ENCODE data around the gene PPP1R14B.

Gene PPP1R14B

DNA sequence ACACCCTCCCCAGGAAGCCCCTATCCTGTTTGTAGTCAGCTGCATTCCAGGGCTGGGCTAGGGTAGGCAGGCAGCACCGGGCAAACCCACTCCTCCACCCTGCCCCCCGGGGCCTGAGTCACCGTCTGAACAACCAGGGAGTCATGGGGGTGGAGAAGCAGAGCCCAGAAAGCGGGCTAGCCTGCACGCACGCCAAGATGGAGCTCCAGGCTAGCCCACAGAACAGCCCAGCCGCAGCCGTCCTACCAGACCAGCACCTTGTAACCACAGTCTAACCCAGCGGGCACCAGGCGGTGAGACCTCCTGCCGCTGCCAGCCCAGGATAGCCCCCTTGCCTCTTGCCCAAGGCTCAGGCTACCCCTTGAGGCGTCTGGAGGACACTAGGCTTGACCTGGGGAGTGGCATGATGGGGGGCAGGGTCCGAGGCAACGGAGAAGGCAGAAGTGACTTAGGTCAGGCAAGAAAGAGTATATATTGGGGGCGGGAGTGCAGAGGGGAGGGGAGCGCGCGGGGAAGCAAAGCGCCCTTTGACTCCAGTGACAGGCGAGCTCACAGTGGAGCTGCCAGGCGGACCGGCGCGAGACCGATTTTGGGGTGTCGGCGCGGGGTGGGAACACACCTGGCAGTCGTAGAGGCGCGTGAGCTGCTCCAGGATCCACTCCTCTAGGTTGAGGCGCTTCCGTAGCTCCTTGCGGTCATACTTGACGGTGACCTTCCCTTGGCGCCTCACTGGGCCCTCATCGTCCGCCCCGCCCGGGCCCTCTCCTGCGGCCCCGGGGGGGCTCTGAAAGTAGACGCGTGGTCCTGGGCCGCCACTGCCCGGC is 734 bp downstream of the PPP1R14B start:
- peak; percentile 72 for DNase-seq (ENCODE audit: low read depth)

DNA sequence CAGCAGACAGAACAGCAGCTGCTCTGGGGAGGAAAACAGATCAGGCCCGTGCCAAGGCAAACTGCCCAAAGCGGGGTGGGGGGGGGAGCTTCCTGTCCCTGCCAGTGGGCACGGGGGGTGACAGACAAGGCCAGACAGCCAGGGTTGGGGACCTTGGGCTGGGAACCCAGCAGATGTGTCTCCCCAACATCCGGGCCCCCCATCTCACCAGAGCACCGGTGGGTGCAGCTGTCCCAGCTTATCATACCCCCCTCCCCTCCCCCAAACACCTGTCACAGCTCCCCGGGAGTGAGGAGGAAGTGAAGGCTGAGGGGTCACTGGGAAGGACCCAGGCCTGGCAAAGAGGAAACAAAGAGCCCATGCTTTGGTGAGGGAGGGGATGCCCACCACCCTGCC is 1.3 kb downstream of the PPP1R14B start:
- no peak for DNase-seq (ENCODE audit: low read depth)

DNA sequence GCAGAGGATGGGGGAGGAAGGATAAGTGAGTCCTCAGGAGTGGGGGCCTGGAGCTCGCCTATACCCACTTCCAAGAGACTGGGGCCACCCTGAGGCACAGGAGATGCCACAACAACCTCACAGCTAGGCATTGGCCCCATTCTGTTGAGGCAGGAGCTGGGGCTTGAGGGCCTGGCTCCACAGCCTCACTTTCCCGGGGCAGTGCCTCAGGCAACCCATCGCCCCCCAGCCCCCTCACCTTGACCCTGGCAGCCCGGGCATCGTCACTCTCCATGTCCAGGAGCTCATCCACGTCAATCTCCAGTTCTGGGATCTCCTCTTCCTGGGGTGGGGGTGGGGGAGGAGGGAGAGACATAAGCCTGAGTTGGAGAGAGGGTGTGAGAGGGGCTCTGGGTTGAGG is 1.8 kb downstream of the PPP1R14B start:
- no peak for DNase-seq (ENCODE audit: low read depth)

DNA sequence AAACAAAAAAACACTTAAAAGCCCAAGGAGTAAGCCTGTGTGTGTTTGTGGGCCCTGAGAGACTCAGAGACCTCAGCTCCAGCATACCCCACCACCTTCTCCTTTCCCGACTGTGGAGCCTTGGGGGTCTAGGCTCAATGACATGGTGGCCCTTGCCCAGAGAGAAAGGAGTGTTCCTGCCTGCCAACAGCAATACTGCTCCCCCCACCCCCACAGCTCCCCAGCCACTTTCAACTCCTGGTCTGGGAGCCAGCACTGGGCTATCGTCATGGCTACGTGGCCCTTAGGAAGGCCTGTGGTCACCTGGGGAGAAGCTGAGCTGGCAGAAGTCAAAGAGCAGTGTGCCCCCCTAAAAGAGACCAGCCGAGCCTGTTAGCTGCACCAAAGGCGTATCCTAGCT is 2.6 kb downstream of the PPP1R14B start:
- no peak for DNase-seq (ENCODE audit: low read depth)

DNA sequence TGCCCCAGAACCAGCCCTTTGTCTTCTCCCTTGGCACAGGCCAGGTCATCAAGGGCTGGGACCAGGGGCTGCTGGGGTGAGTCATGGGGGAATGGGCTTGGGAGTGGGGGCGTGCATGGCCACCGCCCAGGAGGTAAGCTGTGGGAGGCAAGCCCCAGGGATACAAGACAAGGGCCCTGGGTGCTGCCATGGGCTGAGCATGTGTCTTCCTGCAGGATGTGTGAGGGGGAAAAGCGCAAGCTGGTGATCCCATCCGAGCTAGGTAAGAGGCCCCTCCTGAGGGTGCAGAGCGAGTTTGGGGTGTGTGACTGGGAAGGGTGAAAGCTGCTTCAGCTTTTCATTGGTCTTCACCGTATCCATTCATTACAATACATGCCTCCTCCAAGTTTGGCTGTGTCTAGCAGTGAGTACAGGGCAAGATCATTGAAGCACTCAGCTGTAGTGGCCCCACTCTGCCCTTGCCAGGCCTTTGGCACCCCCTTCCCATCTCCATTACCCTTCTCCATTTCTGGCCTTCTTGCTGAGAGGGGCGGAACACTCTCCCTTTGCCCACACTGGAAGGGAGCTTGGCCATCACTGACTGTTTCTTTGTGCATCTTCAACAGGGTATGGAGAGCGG is 3.4 kb downstream of the PPP1R14B start:
- DNase-seq (ENCODE audit: low read depth), result no peak

DNA sequence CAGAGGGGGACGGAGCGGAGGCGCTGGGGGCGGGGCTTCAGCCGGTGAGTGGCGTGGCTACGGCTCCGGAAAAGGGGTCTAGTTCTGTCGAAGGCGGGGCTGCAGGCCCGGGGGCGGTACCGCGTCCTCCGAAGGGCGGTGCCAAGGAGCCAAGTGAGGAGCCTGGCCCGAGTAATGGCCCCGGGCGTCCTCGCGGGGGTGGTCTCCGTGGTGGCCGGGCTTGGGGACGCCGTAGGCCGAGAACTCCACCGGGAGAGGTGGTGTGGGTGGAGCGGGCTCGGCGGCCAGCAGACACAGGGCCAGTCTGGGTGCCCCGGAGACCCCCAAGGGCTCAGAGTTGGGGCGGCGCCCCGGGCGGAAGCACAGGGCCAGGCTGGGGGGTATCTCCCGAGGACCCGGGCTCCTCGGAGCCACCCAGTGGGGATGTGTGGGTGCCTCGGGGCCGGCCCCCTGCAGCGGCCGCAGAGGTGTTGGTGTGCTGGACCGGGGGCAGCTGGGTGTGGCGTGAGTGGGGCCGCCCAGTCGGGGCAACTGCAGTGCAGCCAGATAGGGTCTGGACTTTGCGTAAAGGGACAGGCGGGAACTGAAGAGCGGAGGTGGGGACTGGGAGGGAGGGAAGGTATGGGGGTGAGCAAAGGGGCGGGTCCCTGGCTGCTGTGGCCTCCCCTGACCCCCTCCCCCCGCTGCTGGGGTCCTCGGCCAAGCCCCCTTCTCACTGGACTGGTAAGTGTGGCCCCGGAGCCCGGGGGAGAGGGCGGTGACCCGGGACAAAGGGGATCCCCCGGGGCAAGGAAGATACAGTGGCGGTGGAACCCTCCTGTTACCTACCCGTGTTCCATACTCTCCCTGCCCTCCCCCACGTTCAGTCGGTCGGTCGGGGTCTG is 5.0 kb downstream of the PPP1R14B start:
- no peak for DNase-seq (ENCODE audit: low read depth)

DNA sequence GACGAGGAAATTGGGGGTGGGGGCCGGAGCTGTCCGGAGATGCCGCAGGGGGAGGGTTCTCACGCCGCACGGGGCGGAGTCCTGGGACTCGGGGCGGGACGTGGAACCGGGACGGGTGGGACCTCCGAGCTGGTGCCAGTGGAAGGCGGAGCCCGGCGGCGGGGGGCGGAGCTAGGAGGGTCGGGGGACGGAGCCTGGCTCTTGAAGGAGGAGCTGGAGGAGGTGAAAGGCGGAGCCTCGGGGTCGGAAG is 5.6 kb downstream of the PPP1R14B start:
- DNase-seq (ENCODE audit: low read depth), result peak; percentile 97

DNA sequence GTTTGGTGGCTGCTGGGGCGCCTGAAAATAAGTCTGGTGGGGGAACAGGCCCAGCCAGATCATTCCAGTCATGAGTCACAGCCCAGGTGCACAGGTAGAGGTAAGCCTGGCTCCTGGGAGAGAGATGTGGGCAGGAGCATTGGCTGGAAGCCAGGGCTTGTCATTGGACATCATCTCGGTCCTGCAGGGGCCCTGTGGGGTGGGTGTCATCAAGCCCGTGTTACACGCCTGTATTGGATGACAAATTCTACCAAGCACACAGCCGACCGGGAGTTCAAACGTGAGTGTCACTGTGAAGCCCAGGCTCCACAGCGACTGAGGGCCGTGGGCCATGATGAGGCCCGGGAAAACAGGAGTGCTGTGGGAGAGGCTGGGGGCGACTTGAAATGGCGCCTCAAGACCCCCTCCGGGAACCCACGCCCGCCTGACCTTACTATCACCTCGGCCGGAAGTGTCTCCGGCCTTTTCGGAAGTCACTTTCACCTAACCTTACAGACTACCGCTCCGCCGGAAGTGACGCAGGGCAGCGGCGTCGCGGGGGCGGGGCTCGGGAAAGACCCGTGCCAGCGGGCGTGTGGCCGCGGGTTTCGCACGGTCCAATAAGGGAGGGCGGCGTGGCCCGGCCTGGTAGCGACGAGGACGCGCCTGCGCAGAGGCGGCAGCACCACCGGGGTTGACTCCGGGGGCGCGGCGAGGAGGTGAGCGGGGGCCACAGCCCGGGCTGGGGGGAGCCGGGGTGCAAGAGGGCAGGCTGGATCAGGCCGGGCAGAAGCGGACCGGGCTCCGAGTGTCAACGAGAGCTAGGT is 6.1 kb downstream of the PPP1R14B start, which contains the start of gene FKBP2:
FKBP2 (plus strand) TSS at position 661 of the 806 bp plus-strand sequence. CDS start 1,293 bp downstream, outside the sequence.
- DNase-seq (ENCODE audit: low read depth), result peak; percentile 95

DNA sequence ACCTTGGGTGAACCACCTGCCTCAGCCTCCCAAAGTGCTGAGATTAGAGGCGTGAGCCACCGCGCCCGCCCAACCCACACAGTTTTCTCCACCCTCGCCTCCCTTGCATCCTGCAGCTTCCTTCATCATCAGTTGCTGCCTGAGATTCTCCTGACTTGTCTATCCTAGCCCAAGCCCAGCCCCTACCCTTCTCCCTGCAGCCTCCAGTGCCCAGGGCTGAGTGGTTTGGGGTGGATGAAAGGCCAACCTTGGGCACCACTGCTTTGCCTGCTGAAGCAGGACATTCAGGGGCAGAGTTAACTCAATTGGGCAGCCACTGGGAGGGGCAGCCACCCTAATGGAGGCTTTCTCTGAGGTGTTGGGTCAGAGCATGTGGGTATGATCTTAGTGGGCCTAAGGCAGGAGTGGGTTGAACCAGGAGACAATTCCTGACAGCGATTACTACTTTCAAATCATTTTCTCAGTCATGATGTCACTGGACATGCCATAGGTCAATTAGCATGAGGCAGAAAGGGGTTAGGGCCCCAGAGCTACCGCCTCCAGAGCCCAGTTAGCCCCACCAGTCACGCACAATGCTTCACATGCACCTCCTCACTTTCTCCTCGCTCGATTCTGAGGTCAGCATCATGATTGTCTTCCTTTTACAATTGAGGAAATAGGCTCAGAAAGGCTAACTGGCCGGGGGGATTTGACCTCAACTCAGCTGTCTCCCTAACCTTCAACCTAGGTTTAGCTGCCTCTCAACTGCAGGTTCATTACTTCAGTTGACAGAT is 6.9 kb downstream of the PPP1R14B start:
- DNase-seq (ENCODE audit: low read depth), result no peak

DNA sequence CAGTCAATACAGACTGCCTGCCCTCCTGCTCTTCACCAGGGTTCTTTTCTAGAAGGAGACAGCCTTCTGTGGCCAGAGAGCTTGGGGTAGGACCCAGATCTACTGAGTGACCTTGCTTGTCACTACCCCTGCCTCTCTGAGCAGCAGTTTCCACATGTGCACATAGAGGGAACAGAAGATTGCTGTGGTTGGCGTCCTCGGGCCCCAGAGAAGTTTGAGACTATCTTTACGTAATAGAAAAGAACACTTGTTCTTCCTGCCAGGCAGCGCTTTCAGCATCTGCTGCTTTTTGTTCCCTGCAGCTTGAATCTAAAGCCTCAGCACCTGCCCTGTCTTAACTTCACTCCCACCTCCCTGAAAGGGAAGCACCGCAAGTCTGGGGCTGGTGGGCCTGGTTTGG is 7.7 kb downstream of the PPP1R14B start:
- no peak for DNase-seq (ENCODE audit: low read depth)

DNA sequence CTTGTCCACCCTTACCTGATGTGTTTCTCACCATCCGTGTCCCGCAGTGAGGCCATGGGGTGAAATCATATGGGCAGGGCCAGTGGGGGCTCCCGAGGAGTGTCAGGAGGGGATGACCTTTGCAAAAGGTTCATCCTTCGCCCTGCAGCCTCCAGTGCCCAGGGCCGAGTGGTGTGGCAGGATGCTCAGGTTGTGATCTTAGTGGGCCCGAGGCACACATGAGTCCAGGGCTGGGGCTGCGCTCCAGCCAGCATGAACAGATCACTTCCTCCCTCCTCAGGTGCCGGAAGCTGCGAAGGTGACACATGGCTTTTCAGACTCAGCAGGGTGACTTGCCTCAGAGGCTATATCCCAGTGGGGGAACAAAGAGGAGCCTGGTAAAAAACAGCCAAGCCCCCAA is 8.7 kb downstream of the PPP1R14B start:
- DNase-seq (ENCODE audit: low read depth), result no peak

DNA sequence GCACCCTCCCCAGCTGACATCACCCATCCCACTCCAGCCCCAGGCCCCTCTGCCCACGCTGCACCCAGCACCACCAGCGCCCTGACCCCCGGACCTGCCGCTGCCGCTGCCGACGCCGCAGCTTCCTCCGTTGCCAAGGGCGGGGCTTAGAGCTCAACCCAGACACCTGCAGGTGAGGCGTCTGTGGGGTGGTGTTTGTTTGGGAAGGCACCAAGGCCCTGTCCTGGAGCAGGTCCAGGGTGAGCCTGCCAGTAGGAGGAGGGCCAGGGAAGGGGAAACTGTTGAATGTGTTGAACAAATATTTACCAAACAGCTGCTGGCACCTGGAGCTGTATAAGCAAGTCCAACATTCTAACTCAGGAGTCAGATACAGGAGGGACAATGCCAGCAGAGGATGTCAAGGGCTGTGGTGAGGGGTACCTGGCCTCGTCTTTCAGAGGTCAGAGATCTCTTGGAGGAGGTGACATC is 9.2 kb downstream of the PPP1R14B start:
- DNase-seq (ENCODE audit: low read depth), result no peak

DNA sequence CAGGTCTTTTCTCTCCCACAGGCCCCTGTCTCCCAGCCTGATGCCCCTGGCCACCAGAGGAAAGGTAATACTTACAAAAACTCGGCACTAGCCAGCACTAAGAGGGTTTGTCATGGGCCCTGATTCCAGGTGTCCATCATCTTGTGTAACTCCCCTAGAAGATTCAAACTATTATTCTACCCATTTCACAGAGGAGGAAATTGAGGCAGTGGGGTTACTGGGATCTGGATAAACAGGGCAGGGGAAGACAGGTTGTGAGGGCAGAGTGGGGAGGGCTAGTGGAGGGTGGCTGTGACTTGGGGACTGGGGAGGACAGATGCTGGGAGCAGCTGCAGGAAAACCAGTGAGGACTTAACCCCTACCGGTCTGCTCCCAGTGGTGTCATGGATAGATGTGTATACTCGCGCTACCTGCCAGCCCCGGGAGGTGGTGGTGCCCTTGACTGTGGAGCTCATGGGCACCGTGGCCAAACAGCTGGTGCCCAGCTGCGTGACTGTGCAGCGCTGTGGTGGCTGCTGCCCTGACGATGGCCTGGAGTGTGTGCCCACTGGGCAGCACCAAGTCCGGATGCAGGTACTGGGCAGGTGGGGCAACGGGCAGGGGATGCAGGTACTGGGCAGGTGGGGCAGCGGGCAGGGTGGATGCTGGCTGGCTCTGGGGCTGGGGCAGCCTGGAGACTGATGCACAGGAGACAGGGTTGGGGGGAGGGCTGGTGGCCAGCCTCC is 11.1 kb downstream of the PPP1R14B start:
- DNase-seq (ENCODE audit: low read depth), result no peak

DNA sequence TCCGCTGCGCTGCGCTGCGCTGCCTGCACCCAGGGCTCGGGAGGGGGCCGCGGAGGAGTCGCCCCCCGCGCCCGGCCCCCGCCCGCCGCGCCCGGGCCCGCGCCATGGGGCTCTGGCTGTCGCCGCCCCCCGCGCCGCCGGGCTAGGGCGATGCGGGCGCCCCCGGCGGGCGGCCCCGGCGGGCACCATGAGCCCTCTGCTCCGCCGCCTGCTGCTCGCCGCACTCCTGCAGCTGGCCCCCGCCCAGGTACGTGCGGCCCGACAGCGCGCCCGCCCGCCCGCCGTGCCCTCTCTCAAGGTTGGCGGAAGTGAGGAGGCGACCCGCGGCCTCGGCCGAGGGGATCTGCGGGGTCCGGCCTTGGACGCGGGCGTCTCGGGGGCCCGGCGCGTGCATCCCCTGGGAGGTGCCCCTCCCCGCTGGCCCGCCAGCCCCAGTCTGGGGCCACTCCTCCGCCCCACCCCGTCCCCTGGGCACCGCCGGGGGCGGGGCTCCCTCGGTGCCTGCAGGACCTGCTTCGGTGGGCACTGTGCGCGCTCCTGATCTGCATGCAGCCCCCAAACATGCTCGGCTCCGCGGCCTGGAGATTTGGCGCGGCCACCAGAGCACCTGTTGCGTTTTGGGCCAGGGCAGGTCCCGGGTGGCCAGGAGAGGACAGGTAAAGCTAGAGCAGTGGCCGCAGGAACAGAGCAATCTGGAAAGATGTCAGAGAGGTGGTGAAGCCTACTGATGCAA is 11.9 kb downstream of the PPP1R14B start:
- DNase-seq (ENCODE audit: low read depth), result no peak

DNA sequence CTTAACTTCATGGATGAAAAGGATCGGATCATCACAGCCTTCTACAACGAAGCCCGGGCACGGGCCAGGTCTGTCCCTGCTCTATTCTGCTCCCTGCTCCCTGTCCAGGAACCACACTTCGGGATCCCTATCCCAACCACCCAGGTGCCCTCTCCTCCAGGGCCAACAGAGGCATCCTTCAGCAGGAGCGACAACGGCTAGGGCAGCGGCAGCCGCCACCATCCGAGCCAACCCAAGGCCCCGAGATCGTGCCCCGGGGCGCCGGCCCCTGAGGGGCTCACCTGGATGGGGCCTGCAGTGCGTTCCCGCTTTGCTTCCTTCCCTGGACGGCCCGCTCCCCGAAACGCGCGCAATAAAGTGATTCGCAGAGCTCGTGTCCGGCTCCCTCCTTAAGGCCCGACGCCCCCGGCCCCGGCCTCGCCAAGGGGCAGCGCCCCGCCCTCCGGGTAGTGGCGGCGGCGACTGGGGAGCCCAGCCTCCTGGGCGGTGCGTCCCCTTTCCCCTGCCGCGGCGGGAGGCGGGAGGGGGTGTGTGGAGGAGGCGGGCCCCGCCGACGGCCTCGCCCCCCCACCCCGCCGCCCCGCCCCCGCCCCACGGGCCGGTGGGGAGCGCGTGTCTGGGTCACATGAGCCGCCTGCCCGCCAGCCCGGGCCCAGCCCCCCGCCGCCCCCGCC is 12.7 kb downstream of the PPP1R14B start, which contains the start of gene VEGFB:
VEGFB (plus strand) TSS at position 672 of the 674 bp plus-strand sequence. CDS start 250 bp downstream, outside the sequence.
- no peak for DNase-seq (ENCODE audit: low read depth)

DNA sequence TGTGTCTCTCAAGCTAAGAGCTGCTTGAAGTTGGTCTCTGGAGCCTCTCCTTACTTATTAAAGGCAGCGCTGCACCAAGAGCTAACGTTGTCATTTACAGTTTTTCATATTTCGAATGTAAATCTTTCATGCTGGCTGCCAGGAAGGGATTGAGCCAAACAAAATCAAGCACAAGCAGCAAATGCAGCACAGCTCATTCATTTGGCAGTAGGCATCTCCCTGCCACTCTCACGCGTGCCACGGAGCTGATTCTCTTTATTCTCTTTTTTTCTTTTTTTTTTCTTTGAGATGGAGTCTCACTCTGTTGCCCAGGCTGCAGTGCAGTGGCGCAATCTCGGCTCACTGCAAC is 13.8 kb downstream of the PPP1R14B start:
- DNase-seq (ENCODE audit: low read depth), result no peak

DNA sequence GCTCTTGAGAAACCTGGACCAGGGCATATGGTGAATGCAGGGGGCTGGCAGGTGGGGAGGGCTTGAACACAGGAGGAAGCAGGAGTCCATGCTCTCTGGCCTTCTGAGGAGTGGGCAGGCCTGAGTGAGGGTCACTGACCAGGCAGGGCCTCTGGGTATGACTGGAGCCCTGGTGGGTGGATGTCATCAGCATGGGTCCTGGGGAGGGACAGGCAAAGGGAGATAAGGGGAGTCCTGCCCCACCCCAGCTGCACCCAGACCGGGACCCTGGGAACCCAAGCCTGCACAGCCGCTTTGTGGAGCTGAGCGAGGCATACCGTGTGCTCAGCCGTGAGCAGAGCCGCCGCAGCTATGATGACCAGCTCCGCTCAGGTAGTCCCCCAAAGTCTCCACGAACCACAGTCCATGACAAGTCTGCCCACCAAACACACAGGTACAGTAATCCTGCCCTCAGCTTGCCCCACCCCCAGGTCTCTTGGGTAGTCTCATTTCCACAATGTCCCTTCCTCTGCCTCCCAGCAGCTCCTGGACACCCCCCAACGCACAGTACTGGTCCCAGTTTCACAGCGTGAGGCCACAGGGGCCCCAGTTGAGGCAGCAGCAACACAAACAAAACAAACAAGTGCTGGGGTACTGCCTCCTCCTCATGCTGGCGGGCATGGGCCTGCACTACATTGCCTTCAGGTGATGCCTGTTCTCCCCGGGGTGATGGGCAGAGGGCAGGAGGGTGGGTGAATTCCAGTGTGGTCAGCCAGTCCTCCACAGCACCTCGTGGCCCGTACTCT is 14.4 kb downstream of the PPP1R14B start:
- DNase-seq (ENCODE audit: low read depth), result no peak

DNA sequence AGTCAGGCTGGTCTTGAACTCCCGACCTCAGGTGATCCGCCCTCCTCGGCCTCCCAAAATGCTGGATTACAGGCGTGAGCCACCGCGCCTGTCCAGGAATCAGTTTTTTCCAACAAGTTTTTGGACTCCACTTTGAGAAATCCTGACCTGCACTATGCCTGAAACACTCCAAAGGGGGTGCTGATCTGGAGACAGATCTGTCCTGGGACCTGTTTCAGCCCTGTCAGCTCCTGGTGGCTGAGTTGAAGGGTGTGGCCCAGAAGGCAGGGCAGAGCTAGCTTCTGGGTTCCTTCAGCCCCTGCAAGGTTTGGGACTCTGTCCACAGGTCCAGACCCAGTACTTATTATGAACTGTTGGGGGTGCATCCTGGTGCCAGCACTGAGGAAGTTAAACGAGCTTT is 15.2 kb downstream of the PPP1R14B start:
- DNase-seq (ENCODE audit: low read depth), result no peak

Measured in GM04504 (cell line).